NCI-H524 (cell line): ENCODE data around the gene MAX.
"Not testable (repeated sequence)": the region's sequence is repeated elsewhere in the genome, so short reads cannot be mapped to it uniquely, and the experiment has no call there.

Source experiments
- DNase-seq, 2 experiments: peaks; one replicate each; lab custom pipeline; 2025; lab: John Stamatoyannopoulos, UW

Gene MAX

GRCh38 chr14:65034021-65034420 lies 68.3 kb downstream of the MAX start:
- no peak for DNase-seq

- DNase-seq, result no peak
These were observed 69.1 kb downstream of the MAX start for GRCh38 chr14:65033181-65033580.

GRCh38 chr14:65032319-65032718 lies 70.0 kb downstream of the MAX start:
- DNase-seq, result no peak

GRCh38 chr14:65031321-65031720 lies 71.0 kb downstream of the MAX start:
- not testable (repeated sequence) for DNase-seq

GRCh38 chr14:65028937-65029336 lies 73.4 kb downstream of the MAX start:
- no peak for DNase-seq

- no peak for DNase-seq
These were observed 75.1 kb downstream of the MAX start for GRCh38 chr14:65027127-65027799.

GRCh38 chr14:65026526-65026925 lies 75.8 kb downstream of the MAX start:
- DNase-seq, result no peak

- no peak for DNase-seq
These were observed 76.5 kb downstream of the MAX start for GRCh38 chr14:65025818-65026217.
